Muscle layer of duodenum (tissue), 2 donors: ENCODE measurements around the gene CTIF.
A peak's percentile ranks its signal among the peaks of the same experiment; 100 is the strongest.

Experiments
- H3K27ac ChIP-seq: one replicate; pipeline ENCODE4 v1.7.0; 2013; ENCODE audit warnings: mild to moderate bottlenecking, low read length
- H3K27me3 ChIP-seq: one replicate; pipeline ENCODE4 v1.7.0; 2013; ENCODE audit warnings: low read depth, mild to moderate bottlenecking, control low read depth, low read length
- H3K36me3 ChIP-seq, 2 donors: one replicate each; pipeline ENCODE4 v1.7.0; 2013; ENCODE audit warnings: low read length in 2 of 2, control low read depth in 1 of 2, mild to moderate bottlenecking in 1 of 2; ENCODE audit not compliant: insufficient read depth in 2 of 2, control insufficient read depth in 1 of 2
- H3K4me1 ChIP-seq, 2 donors: one replicate each; pipeline ENCODE4 v1.7.0; 2013; ENCODE audit warnings: low read length in 2 of 2, mild to moderate bottlenecking in 2 of 2, control low read depth in 1 of 2, moderate library complexity in 1 of 2; ENCODE audit not compliant: insufficient read depth in 2 of 2, control insufficient read depth in 1 of 2
- H3K4me3 ChIP-seq, 2 donors: one replicate each; pipeline ENCODE4 v1.7.0; 2013; ENCODE audit warnings: low read length in 2 of 2, low read depth in 1 of 2, mild to moderate bottlenecking in 1 of 2
- H3K9me3 ChIP-seq, 2 donors: one replicate each; pipeline ENCODE4 v1.7.0; 2013; ENCODE audit warnings: low read length in 2 of 2, control low read depth in 1 of 2, mild to moderate bottlenecking in 1 of 2; ENCODE audit not compliant: control insufficient read depth in 1 of 2
- donor health status: healthy.

The CTIF gene

GRCh38 chr18:48680339-48681250 lies 141.8 kb downstream of the CTIF start:
- H3K27me3 ChIP-seq = no peaks in the 10 kb centered on the region
- H3K36me3 ChIP-seq = no peaks in the 10 kb centered on the region
- no peaks in the 10 kb centered on the region for H3K9me3 ChIP-seq
- H3K4me1 ChIP-seq = peaks cover 1 to 28% of the 10 kb centered on the region in 2 donors
- peak overlapping the region; percentile 3 for H3K27ac ChIP-seq
- no peak overlapping the region for H3K4me3 ChIP-seq

GRCh38 chr18:48682768-48683167 lies 143.9 kb downstream of the CTIF start:
- Histone ChIP-seq H3K27ac (no peak overlapping the region), H3K9me3 (no peaks in the 10 kb centered on the region), H3K4me1 (peaks cover 0 to 21% of the 10 kb centered on the region in 2 donors), H3K4me3 (no peak overlapping the region), H3K36me3 (no peaks in the 10 kb centered on the region), H3K27me3 (no peaks in the 10 kb centered on the region)

- Histone ChIP-seq H3K27ac (no peak overlapping the region), H3K4me3 (no peak overlapping the region), H3K9me3 (no peaks in the 10 kb centered on the region), H3K27me3 (no peaks in the 10 kb centered on the region), H3K36me3 (no peaks in the 10 kb centered on the region), H3K4me1 (peaks cover 0 to 19% of the 10 kb centered on the region in 2 donors)
Observed at GRCh38 chr18:48683197-48683596, 144.4 kb downstream of the CTIF start.

GRCh38 chr18:48683661-48684060 lies 144.8 kb downstream of the CTIF start:
- Histone ChIP-seq H3K27ac (no peak overlapping the region), H3K4me1 (peaks cover 0 to 15% of the 10 kb centered on the region in 2 donors), H3K9me3 (no peaks in the 10 kb centered on the region), H3K36me3 (no peaks in the 10 kb centered on the region), H3K4me3 (no peak overlapping the region), H3K27me3 (no peaks in the 10 kb centered on the region)

- Histone ChIP-seq H3K27me3 (no peaks in the 10 kb centered on the region), H3K4me1 (no peaks in the 10 kb centered on the region), H3K9me3 (no peaks in the 10 kb centered on the region), H3K4me3 (no peak overlapping the region), H3K27ac (no peak overlapping the region), H3K36me3 (peaks cover 0 to 7% of the 10 kb centered on the region in 2 donors)
Observed at GRCh38 chr18:48687346-48688042, 148.7 kb downstream of the CTIF start.

- no peak overlapping the region for H3K4me3 ChIP-seq
- no peak overlapping the region for H3K27ac ChIP-seq
- H3K4me1 ChIP-seq = no peaks in the 10 kb centered on the region
- no peaks in the 10 kb centered on the region for H3K9me3 ChIP-seq
- H3K36me3 ChIP-seq = peaks cover 0 to 7% of the 10 kb centered on the region in 2 donors
- no peaks in the 10 kb centered on the region for H3K27me3 ChIP-seq
Observed at GRCh38 chr18:48688961-48689360, 150.1 kb downstream of the CTIF start.

GRCh38 chr18:48689548-48689947 lies 150.7 kb downstream of the CTIF start:
- Histone ChIP-seq H3K9me3 (no peaks in the 10 kb centered on the region), H3K27me3 (no peaks in the 10 kb centered on the region), H3K27ac (no peak overlapping the region)

GRCh38 chr18:48690494-48690893 lies 151.7 kb downstream of the CTIF start:
- H3K27ac ChIP-seq = no peak overlapping the region
- no peaks in the 10 kb centered on the region for H3K4me1 ChIP-seq
- H3K9me3 ChIP-seq = no peaks in the 10 kb centered on the region
- no peak overlapping the region for H3K4me3 ChIP-seq
- H3K36me3 ChIP-seq = peaks cover 0 to 7% of the 10 kb centered on the region in 2 donors
- H3K27me3 ChIP-seq = no peaks in the 10 kb centered on the region

More at GRCh38 chr18:48689548-48689947, 150.7 kb downstream of the CTIF start:
- Histone ChIP-seq H3K36me3 (peaks cover 0 to 7% of the 10 kb centered on the region in 2 donors), H3K4me1 (no peaks in the 10 kb centered on the region), H3K4me3 (no peak overlapping the region)

GRCh38 chr18:48693006-48693405 lies 154.2 kb downstream of the CTIF start:
- Histone ChIP-seq H3K27me3 (no peaks in the 10 kb centered on the region), H3K4me3 (no peak overlapping the region), H3K4me1 (no peaks in the 10 kb centered on the region), H3K27ac (no peak overlapping the region), H3K36me3 (peaks cover 0 to 7% of the 10 kb centered on the region in 2 donors), H3K9me3 (no peaks in the 10 kb centered on the region)

GRCh38 chr18:48693625-48694262 lies 154.9 kb downstream of the CTIF start:
- H3K27ac ChIP-seq = no peak overlapping the region
- no peak overlapping the region for H3K4me3 ChIP-seq
- H3K9me3 ChIP-seq = no peaks in the 10 kb centered on the region
- no peaks in the 10 kb centered on the region for H3K4me1 ChIP-seq
- no peaks in the 10 kb centered on the region for H3K27me3 ChIP-seq
- peaks cover 0 to 7% of the 10 kb centered on the region in 2 donors for H3K36me3 ChIP-seq

- H3K4me1 ChIP-seq = no peaks in the 10 kb centered on the region
- peaks cover 0 to 7% of the 10 kb centered on the region in 2 donors for H3K36me3 ChIP-seq
- no peak overlapping the region for H3K27ac ChIP-seq
- no peaks in the 10 kb centered on the region for H3K9me3 ChIP-seq
- H3K4me3 ChIP-seq = no peak overlapping the region
- H3K27me3 ChIP-seq = no peaks in the 10 kb centered on the region
Observed at GRCh38 chr18:48694295-48694694, 155.5 kb downstream of the CTIF start.
